PFSK-1 (cell line): Measurements from ENCODE around the gene STARD7.

ENCODE experiments used
- POLR2AphosphoS5 ChIP-seq: IDR thresholded peaks from 2 replicates; pipeline ENCODE4 v1.6.1; 2012; ENCODE audit warnings: low read depth, mild to moderate bottlenecking, control low read depth, low read length, moderate library complexity
- REST ChIP-seq, 2 experiments: IDR thresholded peaks; 2 replicates each; pipeline versions ENCODE4 v1.6.1 to v1.8.0; 2011 to 2012; ENCODE audit warnings: low read depth in 2 of 2, low read length in 2 of 2, control low read depth in 1 of 2, inconsistent platforms in 1 of 2, mild to moderate bottlenecking in 1 of 2, moderate library complexity in 1 of 2; ENCODE audit not compliant: insufficient read depth in 1 of 2
- TAF1 ChIP-seq: IDR thresholded peaks from 2 replicates; pipeline ENCODE4 v1.6.1; 2012; ENCODE audit warnings: low read length, control low read depth, borderline replicate concordance; ENCODE audit not compliant: insufficient read depth

GRCh38 chr2:96161898-96162297, 46.7 kb downstream of the STARD7 start:
- TF ChIP-seq POLR2AphosphoS5 (no peak), REST (IDR thresholded peaks at IDR 0.05; ENCODE audit: insufficient read depth in 1 of 2, low read depth in 2 of 2, low read length in 2 of 2) (no peak), TAF1 (no peak)
